ENCODE results near the gene OR52K2. TPM values are rescaled to one million over a fixed set of nuclear protein-coding genes. Genes with fewer than 3 reads are reported as not detected.
A peak's percentile ranks its signal among the peaks of the same experiment; 100 is the strongest.

The OR52K2 gene
- total and polyA plus RNA-seq, 2 of the 13 experiments (the other 11 are each of a cell fraction or from before 2014, with no cell fraction given) = not detected

GRCh38 chr11:4441515-4441914, 7.6 kb upstream of the OR52K2 start:
- Histone ChIP-seq H3K9ac (ENCODE audit: insufficient read depth, low read depth, low read length) (no peak overlapping the region), H3K4me1 (ENCODE audit: insufficient read depth, low read length) (no peaks in the 10 kb centered on the region), H3K9me3 (ENCODE audit: low read length) (no peaks in the 10 kb centered on the region), H3K27me3 (ENCODE audit: control insufficient read depth in 1 of 2, insufficient read depth in 2 of 2, low read length in 2 of 2) (peaks cover 2 to 13% of the 10 kb centered on the region in 2 experiments; a peak in 2 of 5 replicates), H3K79me2 (ENCODE audit: insufficient read depth, low read length) (no peaks in the 10 kb centered on the region), H3K36me3 (replicated peaks in 1 of 2; ENCODE audit: control insufficient read depth in 1 of 2, insufficient read depth in 2 of 2, low read length in 2 of 2) (no peaks in the 10 kb centered on the region), H3K4me2 (ENCODE audit: low read depth, low read length) (no peak overlapping the region), H3K4me3 (replicated peaks in 1 of 3; ENCODE audit: insufficient read depth in 1 of 3, low read depth in 2 of 3, low read length in 3 of 3) (no peak overlapping the region), H2AFZ (ENCODE audit: low read length) (no peak overlapping the region), H4K20me1 (ENCODE audit: insufficient read depth, low read length) (no peaks in the 10 kb centered on the region), H3K27ac (ENCODE audit: extremely low read length, insufficient read depth, low read length) (no peak overlapping the region)
- TF ChIP-seq SIN3A (IDR thresholded peaks at IDR 0.05; ENCODE audit: borderline replicate concordance, low read depth, low read length) = no peak
- no peak for TF ChIP-seq SP140L (CRISPR knock-in tag; IDR thresholded peaks at IDR 0.05; ENCODE audit: borderline replicate concordance)
- no peak for TF ChIP-seq ZNF460 (CRISPR knock-in tag; IDR thresholded peaks at IDR 0.05; ENCODE audit: borderline replicate concordance)
- no peak for TF ChIP-seq MIER2 (CRISPR knock-in tag; IDR thresholded peaks at IDR 0.05)
- ChIA-PET CTCF (ENCODE audit: low intra/inter-chr PET ratio, low total read pairs) (no interaction called here), POLR2A (no interaction called here)
- intact Hi-C loops (cut with micrococcal nuclease; ENCODE audit: unreplicated experiment) (no loop called here), in situ Hi-C loops (cut with HindIII; ENCODE audit: extremely low pct_ligation_motif_present, low pct_unique_long_range_greater_than_20kb) (no loop called here)
- FAIRE-seq (no peak), ATAC-seq (no peak), DNase-seq (ENCODE audit: low spot score) (no peak)
- WGBS (ENCODE audit: low lambda C conversion rate) = 25% methylated on average over 3 of the region's 3 CpGs
- no TSS peak for BruUV-seq (replicated peaks)

- FAIRE-seq (no peak), DNase-seq (ENCODE audit: low spot score) (peak; percentile 1), ATAC-seq (no peak; the same call in 2 of the 3 replicates)
- CTCF ChIA-PET (ENCODE audit: low intra/inter-chr PET ratio, low total read pairs) = no interaction called here
- no peak overlapping the region for H3K4me3 ChIP-seq (replicated peaks in 1 of 3; ENCODE audit: insufficient read depth in 1 of 3, low read depth in 2 of 3, low read length in 3 of 3)
- no peak overlapping the region for H3K4me2 ChIP-seq (ENCODE audit: low read depth, low read length)
- H3K9ac ChIP-seq (ENCODE audit: insufficient read depth, low read depth, low read length) = no peak overlapping the region
- no peak overlapping the region for H2AFZ ChIP-seq (ENCODE audit: low read length)
- intact Hi-C loops (cut with micrococcal nuclease; ENCODE audit: unreplicated experiment) (no loop called here), in situ Hi-C loops (cut with HindIII; ENCODE audit: extremely low pct_ligation_motif_present, low pct_unique_long_range_greater_than_20kb) (no loop called here)
- no peaks in the 10 kb centered on the region for H3K36me3 ChIP-seq (replicated peaks in 1 of 2; ENCODE audit: control insufficient read depth in 1 of 2, insufficient read depth in 2 of 2, low read length in 2 of 2)
- H3K79me2 ChIP-seq (ENCODE audit: insufficient read depth, low read length) = no peaks in the 10 kb centered on the region
- H3K9me3 ChIP-seq (ENCODE audit: low read length) = no peaks in the 10 kb centered on the region
- POLR2A ChIA-PET = no interaction called here
- no TSS peak for BruUV-seq (replicated peaks)
- peaks cover 2 to 18% of the 10 kb centered on the region in 2 experiments; a peak in 2 of 5 replicates for H3K27me3 ChIP-seq (ENCODE audit: control insufficient read depth in 1 of 2, insufficient read depth in 2 of 2, low read length in 2 of 2)
- 5% methylated on average over 3 of the region's 3 CpGs for WGBS (ENCODE audit: low lambda C conversion rate)
- TF ChIP-seq ZNF12 (CRISPR knock-in tag; IDR thresholded peaks at IDR 0.05) (no peak), PAF1 (CRISPR knock-in tag; IDR thresholded peaks at IDR 0.05) (no peak), MIER3 (CRISPR knock-in tag; IDR thresholded peaks at IDR 0.05; ENCODE audit: borderline replicate concordance) (no peak), RARA (CRISPR knock-in tag; IDR thresholded peaks at IDR 0.05) (peak; percentile 35; the same call in 1 of the 2 replicates), ZNF580 (CRISPR knock-in tag; IDR thresholded peaks at IDR 0.05; ENCODE audit: borderline replicate concordance, low read depth) (no peak), ZNF530 (CRISPR knock-in tag; IDR thresholded peaks at IDR 0.05; ENCODE audit: low read depth) (no peak), ZNF251 (CRISPR knock-in tag; IDR thresholded peaks at IDR 0.05) (no peak)
- H3K27ac ChIP-seq (ENCODE audit: extremely low read length, insufficient read depth, low read length) = no peak overlapping the region
- no peaks in the 10 kb centered on the region for H3K4me1 ChIP-seq (ENCODE audit: insufficient read depth, low read length)
- no peaks in the 10 kb centered on the region for H4K20me1 ChIP-seq (ENCODE audit: insufficient read depth, low read length)
Measured at GRCh38 chr11:4443232-4443891, 5.7 kb upstream of the OR52K2 start.

All from HepG2 (cell line).